ENCODE data around the gene GJD4. TPM values are rescaled to one million over a fixed set of nuclear protein-coding genes. Genes with fewer than 3 reads are reported as not detected.

The GJD4 gene
- total RNA-seq, 4 donors from 2014 or later = not detected

- TF ChIP-seq CTCF (IDR thresholded peaks at IDR 0.05) (no peak), POLR2A (IDR thresholded peaks at IDR 0.05) (no peak)
- intact Hi-C loops (cut with DNase I; ENCODE audit: low total_unique reads) = no loop called here
- peak in 1 of 2 donors; percentile 15 for DNase-seq (ENCODE audit: low spot score in 2 of 2)
- WGBS, 2 donors = 94 to 98% methylated on average over 1 of the region's 1 CpG
- no peak overlapping the region for H3K4me3 ChIP-seq (ENCODE audit: low read depth, poor library complexity, severe bottlenecking)
These were observed 42.7 kb upstream of the GJD4 start for GRCh38 chr10:35562427-35562826.

GRCh38 chr10:35563261-35563891 lies 41.8 kb upstream of the GJD4 start:
- no peak overlapping the region for H3K4me3 ChIP-seq (ENCODE audit: low read depth, poor library complexity, severe bottlenecking)
- WGBS, 2 donors = 49 to 52% methylated on average over 13 of the region's 13 CpGs
- TF ChIP-seq POLR2A (IDR thresholded peaks at IDR 0.05) = no peak
- peak in 1 of 3 donors; percentile 50 for TF ChIP-seq CTCF (IDR thresholded peaks at IDR 0.05)
- intact Hi-C loops (cut with DNase I; ENCODE audit: low total_unique reads) = no loop called here
- DNase-seq (ENCODE audit: low spot score in 2 of 2) = peak in 1 of 2 donors; percentile 91

- no peak for TF ChIP-seq CTCF (IDR thresholded peaks at IDR 0.05)
- no peak for TF ChIP-seq POLR2A (IDR thresholded peaks at IDR 0.05)
- intact Hi-C loops (cut with DNase I; ENCODE audit: low total_unique reads) = no loop called here
- peak in 1 of 2 donors; percentile 85 for DNase-seq (ENCODE audit: low spot score in 2 of 2)
- H3K4me3 ChIP-seq (ENCODE audit: low read depth, poor library complexity, severe bottlenecking) = no peak overlapping the region
- WGBS, 2 donors = 65 to 82% methylated on average over 6 of the region's 6 CpGs
These were observed 40.7 kb upstream of the GJD4 start for GRCh38 chr10:35564341-35564968.

- WGBS, 2 donors = 70 to 81% methylated on average over 7 to 8 of the region's 8 CpGs
- DNase-seq (ENCODE audit: low spot score in 2 of 2) = peak in 1 of 2 donors; percentile 29
- TF ChIP-seq POLR2A (IDR thresholded peaks at IDR 0.05) = no peak
- TF ChIP-seq CTCF (IDR thresholded peaks at IDR 0.05) = no peak
- intact Hi-C loops (cut with DNase I; ENCODE audit: low total_unique reads) = no loop called here
- H3K4me3 ChIP-seq (ENCODE audit: low read depth, poor library complexity, severe bottlenecking) = no peak overlapping the region
These were observed 39.5 kb upstream of the GJD4 start for GRCh38 chr10:35565602-35566081.

GRCh38 chr10:35567951-35568350 lies 37.2 kb upstream of the GJD4 start:
- intact Hi-C loops (cut with DNase I; ENCODE audit: low total_unique reads) = no loop called here
- no peak for TF ChIP-seq POLR2A (IDR thresholded peaks at IDR 0.05)
- no peak for TF ChIP-seq CTCF (IDR thresholded peaks at IDR 0.05)
- no peak overlapping the region for H3K4me3 ChIP-seq (ENCODE audit: low read depth, poor library complexity, severe bottlenecking)
- 90 to 93% methylated on average over 6 of the region's 6 CpGs for WGBS, 2 donors
- peak in 1 of 2 donors; percentile 32 for DNase-seq (ENCODE audit: low spot score in 2 of 2)

Measured in lower leg skin (tissue), 4 donors.